Activated CD8-positive, alpha-beta memory T cell treated with anti-CD3 and anti-CD28 coated beads, Interleukin-2, amount 10 ng/mL, durations not matched to agents 7 days and 5 days (primary cell): ENCODE data around the gene CELF4. TPM values are rescaled to one million over a fixed set of nuclear protein-coding genes. Genes with fewer than 3 reads are reported as not detected.

Source experiments
- ATAC-seq: fragments of 150-1000 bp; cut with Tn5 transposase; one replicate; pipeline ENCODE4 v1.10.0; 2021; ENCODE audit warnings: moderate library complexity
- CTCF ChIA-PET: fragments of 350-600 bp; sonication (Branson Sonifier 250); formaldehyde crosslinking; loops from one replicate; lab custom pipeline; 2021; ENCODE audit warnings: antibody characterized with exemption; lab: Charles Lee
- DNase-seq: peaks from one replicate; pipeline ENCODE4 v3.0.0-alpha.2; 2020
- H3K27ac Mint-ChIP-seq: one replicate; pipeline ENCODE4 v1.8.0; 2021; ENCODE audit warnings: mild to moderate bottlenecking, mixed read lengths
- H3K27me3 Mint-ChIP-seq: one replicate; pipeline ENCODE4 v1.8.0; 2021; ENCODE audit warnings: mixed read lengths
- H3K36me3 Mint-ChIP-seq: one replicate; pipeline ENCODE4 v1.8.0; 2021; ENCODE audit warnings: mild to moderate bottlenecking, mixed read lengths
- H3K4me1 Mint-ChIP-seq: one replicate; pipeline ENCODE4 v1.8.0; 2021; ENCODE audit warnings: mixed read lengths
- H3K4me3 Mint-ChIP-seq: one replicate; pipeline ENCODE4 v1.8.0; 2021; ENCODE audit warnings: mild to moderate bottlenecking, moderate library complexity, mixed read lengths
- H3K9me3 Mint-ChIP-seq: one replicate; pipeline ENCODE4 v1.8.0; 2022; ENCODE audit warnings: low read depth, mixed read lengths
- total RNA-seq, 2 experiments: library from RNA; stranded (reverse); gene quantifications; one replicate each; pipeline ENCODE4 v1.2.3, GENCODE V29; 2021

The CELF4 gene
- total RNA-seq, 2 experiments from 2014 or later = not detected

GRCh38 chr18:37499913-37500312 is 65.7 kb downstream of the CELF4 start:
- Mint-ChIP-seq H3K27ac (no peak overlapping the region), H3K9me3 (no peaks in the 10 kb centered on the region), H3K36me3 (no peaks in the 10 kb centered on the region), H3K4me3 (no peak overlapping the region), H3K4me1 (no peaks in the 10 kb centered on the region), H3K27me3 (no peaks in the 10 kb centered on the region)
- ATAC-seq (no peak), DNase-seq (no peak)
- CTCF ChIA-PET = no interaction called here

GRCh38 chr18:37499044-37499443 is 66.6 kb downstream of the CELF4 start:
- H3K9me3 Mint-ChIP-seq = no peaks in the 10 kb centered on the region
- H3K27me3 Mint-ChIP-seq = no peaks in the 10 kb centered on the region
- no peak overlapping the region for H3K4me3 Mint-ChIP-seq
- no peaks in the 10 kb centered on the region for H3K36me3 Mint-ChIP-seq
- no peaks in the 10 kb centered on the region for H3K4me1 Mint-ChIP-seq
- no peak for ATAC-seq
- no peak overlapping the region for H3K27ac Mint-ChIP-seq
- DNase-seq = no peak
- CTCF ChIA-PET = no interaction called here

- ATAC-seq = no peak
- Mint-ChIP-seq H3K27me3 (no peaks in the 10 kb centered on the region), H3K9me3 (no peaks in the 10 kb centered on the region), H3K4me3 (no peak overlapping the region), H3K36me3 (no peaks in the 10 kb centered on the region), H3K27ac (no peak overlapping the region), H3K4me1 (no peaks in the 10 kb centered on the region)
- no peak for DNase-seq
- CTCF ChIA-PET = no interaction called here
Measured at GRCh38 chr18:37497853-37498518, 67.6 kb downstream of the CELF4 start.

GRCh38 chr18:37496568-37496967 is 69.0 kb downstream of the CELF4 start:
- Mint-ChIP-seq H3K4me3 (no peak overlapping the region), H3K27me3 (no peaks in the 10 kb centered on the region), H3K36me3 (no peaks in the 10 kb centered on the region), H3K27ac (no peak overlapping the region), H3K9me3 (no peaks in the 10 kb centered on the region), H3K4me1 (no peaks in the 10 kb centered on the region)
- CTCF ChIA-PET = no interaction called here
- ATAC-seq (no peak), DNase-seq (no peak)

GRCh38 chr18:37495354-37495753 is 70.2 kb downstream of the CELF4 start:
- Mint-ChIP-seq H3K27ac (no peak overlapping the region), H3K36me3 (no peaks in the 10 kb centered on the region), H3K4me3 (no peak overlapping the region), H3K4me1 (no peaks in the 10 kb centered on the region), H3K27me3 (no peaks in the 10 kb centered on the region), H3K9me3 (no peaks in the 10 kb centered on the region)
- DNase-seq (no peak), ATAC-seq (no peak)
- CTCF ChIA-PET = no interaction called here

- Mint-ChIP-seq H3K9me3 (no peaks in the 10 kb centered on the region), H3K4me3 (no peak overlapping the region), H3K4me1 (no peaks in the 10 kb centered on the region), H3K27me3 (no peaks in the 10 kb centered on the region), H3K27ac (no peak overlapping the region), H3K36me3 (no peaks in the 10 kb centered on the region)
- DNase-seq (no peak), ATAC-seq (no peak)
- CTCF ChIA-PET = no interaction called here
Measured at GRCh38 chr18:37494406-37494805, 71.2 kb downstream of the CELF4 start.

- no peaks in the 10 kb centered on the region for H3K4me1 Mint-ChIP-seq
- no peaks in the 10 kb centered on the region for H3K36me3 Mint-ChIP-seq
- peaks cover 2% of the 10 kb centered on the region for H3K27me3 Mint-ChIP-seq
- CTCF ChIA-PET = no interaction called here
- ATAC-seq (no peak), DNase-seq (no peak)
- no peak overlapping the region for H3K4me3 Mint-ChIP-seq
- H3K9me3 Mint-ChIP-seq = no peaks in the 10 kb centered on the region
- H3K27ac Mint-ChIP-seq = no peak overlapping the region
Measured at GRCh38 chr18:37493352-37493935, 72.2 kb downstream of the CELF4 start.

GRCh38 chr18:37492952-37493351 is 72.6 kb downstream of the CELF4 start:
- ATAC-seq = no peak
- CTCF ChIA-PET = no interaction called here
- Mint-ChIP-seq H3K27me3 (peaks cover 7% of the 10 kb centered on the region), H3K36me3 (no peaks in the 10 kb centered on the region), H3K27ac (no peak overlapping the region), H3K9me3 (no peaks in the 10 kb centered on the region), H3K4me3 (no peak overlapping the region), H3K4me1 (no peaks in the 10 kb centered on the region)
- no peak for DNase-seq

GRCh38 chr18:37491526-37491925 is 74.1 kb downstream of the CELF4 start:
- Mint-ChIP-seq H3K27ac (no peak overlapping the region), H3K4me1 (no peaks in the 10 kb centered on the region), H3K9me3 (no peaks in the 10 kb centered on the region), H3K4me3 (no peak overlapping the region), H3K36me3 (no peaks in the 10 kb centered on the region), H3K27me3 (peaks cover 21% of the 10 kb centered on the region)
- no peak for ATAC-seq
- CTCF ChIA-PET = no interaction called here
- no peak for DNase-seq

- Mint-ChIP-seq H3K27me3 (peaks cover 33% of the 10 kb centered on the region), H3K9me3 (no peaks in the 10 kb centered on the region), H3K4me1 (no peaks in the 10 kb centered on the region), H3K36me3 (no peaks in the 10 kb centered on the region), H3K4me3 (no peak overlapping the region), H3K27ac (no peak overlapping the region)
- ATAC-seq (no peak), DNase-seq (no peak)
- CTCF ChIA-PET = no interaction called here
Measured at GRCh38 chr18:37489998-37490397, 75.6 kb downstream of the CELF4 start.

- no peaks in the 10 kb centered on the region for H3K4me1 Mint-ChIP-seq
- no peak overlapping the region for H3K4me3 Mint-ChIP-seq
- ATAC-seq (no peak), DNase-seq (no peak)
- no peaks in the 10 kb centered on the region for H3K9me3 Mint-ChIP-seq
- H3K27me3 Mint-ChIP-seq = peaks cover 42% of the 10 kb centered on the region
- CTCF ChIA-PET = no interaction called here
- H3K27ac Mint-ChIP-seq = no peak overlapping the region
- H3K36me3 Mint-ChIP-seq = no peaks in the 10 kb centered on the region
Measured at GRCh38 chr18:37489011-37489410, 76.6 kb downstream of the CELF4 start.

- H3K27ac Mint-ChIP-seq = no peak overlapping the region
- no peaks in the 10 kb centered on the region for H3K36me3 Mint-ChIP-seq
- H3K27me3 Mint-ChIP-seq = peaks cover 50% of the 10 kb centered on the region
Measured at GRCh38 chr18:37487400-37487867, 78.2 kb downstream of the CELF4 start.

GRCh38 chr18:37486848-37487247 is 78.8 kb downstream of the CELF4 start:
- H3K9me3 Mint-ChIP-seq = no peaks in the 10 kb centered on the region
- H3K4me1 Mint-ChIP-seq = no peaks in the 10 kb centered on the region
- no peak overlapping the region for H3K27ac Mint-ChIP-seq
- H3K4me3 Mint-ChIP-seq = no peak overlapping the region
- no peaks in the 10 kb centered on the region for H3K36me3 Mint-ChIP-seq
- ATAC-seq (no peak), DNase-seq (no peak)
- CTCF ChIA-PET = no interaction called here
- H3K27me3 Mint-ChIP-seq = peaks cover 52% of the 10 kb centered on the region

More at GRCh38 chr18:37487400-37487867, 78.2 kb downstream of the CELF4 start:
- Mint-ChIP-seq H3K9me3 (no peaks in the 10 kb centered on the region), H3K4me1 (no peaks in the 10 kb centered on the region), H3K4me3 (no peak overlapping the region)
- CTCF ChIA-PET = no interaction called here
- DNase-seq = no peak
- ATAC-seq = no peak
